HG03575 (cell line): ENCODE data around the gene PAWR.
"Not testable (repeated sequence)": the region's sequence is repeated elsewhere in the genome, so short reads cannot be mapped to it uniquely, and the experiment has no call there.

Experiments
- ATAC-seq: cut with Tn5 transposase; IDR thresholded peaks from one replicate; pipeline ENCODE4 v1.9.1; 2021; ENCODE audit not compliant: unreplicated experiment, insufficient number of reproducible peaks, low FRiP score; ENCODE audit errors: extremely low read depth

The PAWR gene

DNA sequence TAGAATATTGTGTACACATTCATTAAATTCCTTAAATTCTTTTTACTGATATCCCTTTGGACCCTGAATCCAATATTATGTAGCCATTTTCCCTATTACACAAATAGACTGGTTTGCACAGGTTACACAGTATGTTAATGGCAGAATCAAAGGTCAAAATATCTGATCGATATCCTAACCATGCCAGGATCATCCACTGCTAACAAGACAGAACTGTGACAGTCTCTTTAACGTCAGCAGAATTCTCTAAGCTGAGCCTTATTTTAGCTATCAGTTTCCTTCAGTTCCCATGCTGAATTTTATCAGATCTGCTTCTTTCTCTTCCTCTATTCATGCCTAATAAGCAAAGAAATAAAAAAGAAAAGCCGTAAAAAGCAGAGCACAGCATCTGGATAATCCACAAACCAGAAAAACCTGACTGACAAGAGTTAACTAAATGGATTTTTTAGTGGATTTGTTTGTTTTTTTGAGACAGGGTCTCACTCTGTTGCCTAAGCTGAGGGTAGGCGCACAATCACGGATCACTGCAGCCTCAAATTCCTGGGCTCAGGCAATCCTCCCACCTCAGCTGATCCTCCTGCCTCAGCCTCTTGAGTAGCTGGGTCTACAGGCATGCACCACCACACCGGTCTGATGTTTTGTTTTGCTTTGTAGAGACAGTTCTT is 130.4 kb downstream of the PAWR start:
- no peak for ATAC-seq

DNA sequence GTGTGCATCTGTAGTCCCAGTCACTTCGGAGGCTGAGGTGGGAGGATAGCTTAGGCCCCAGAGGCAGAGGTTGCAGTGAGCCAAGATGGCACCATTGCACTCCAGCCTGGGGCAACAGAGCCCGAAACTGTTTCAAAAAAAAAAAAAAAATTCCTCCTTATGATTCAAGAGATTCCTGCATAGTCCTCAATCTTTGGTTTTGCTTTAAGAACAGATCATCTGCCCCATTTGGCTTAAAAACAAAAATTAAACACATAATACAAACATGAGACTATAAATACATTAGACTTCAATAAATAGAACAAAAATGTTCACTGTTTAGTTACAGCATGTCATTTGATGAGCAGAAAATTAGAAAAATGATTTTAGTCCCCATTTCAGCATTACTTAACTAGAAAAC is 131.2 kb downstream of the PAWR start:
- ATAC-seq, result no peak

DNA sequence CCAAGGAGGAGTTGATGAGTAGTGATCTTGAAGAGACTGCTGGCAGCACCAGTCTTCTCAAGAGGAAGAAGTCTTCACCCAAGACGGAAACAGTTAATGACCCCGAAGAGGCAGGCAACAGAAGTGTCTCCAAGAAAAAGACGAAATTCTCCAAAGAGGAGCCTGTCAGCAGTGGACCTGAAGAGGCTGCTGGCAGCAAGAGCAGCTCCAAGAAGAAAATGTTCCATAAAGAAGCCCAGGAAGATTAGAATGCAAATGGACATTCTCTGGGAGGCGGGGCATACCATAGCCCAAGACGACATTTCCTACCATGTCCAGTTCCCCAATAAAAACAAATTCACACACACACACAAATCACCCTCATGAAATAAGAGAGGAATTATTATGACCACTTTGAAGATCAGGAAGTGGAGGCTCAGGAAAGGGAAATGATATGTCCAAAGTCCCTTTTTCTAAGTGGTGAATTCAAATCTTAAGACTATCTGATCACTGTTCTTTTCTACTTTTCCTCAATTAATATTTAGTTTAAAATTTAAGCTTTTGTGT is 131.8 kb downstream of the PAWR start:
- ATAC-seq, result no peak

DNA sequence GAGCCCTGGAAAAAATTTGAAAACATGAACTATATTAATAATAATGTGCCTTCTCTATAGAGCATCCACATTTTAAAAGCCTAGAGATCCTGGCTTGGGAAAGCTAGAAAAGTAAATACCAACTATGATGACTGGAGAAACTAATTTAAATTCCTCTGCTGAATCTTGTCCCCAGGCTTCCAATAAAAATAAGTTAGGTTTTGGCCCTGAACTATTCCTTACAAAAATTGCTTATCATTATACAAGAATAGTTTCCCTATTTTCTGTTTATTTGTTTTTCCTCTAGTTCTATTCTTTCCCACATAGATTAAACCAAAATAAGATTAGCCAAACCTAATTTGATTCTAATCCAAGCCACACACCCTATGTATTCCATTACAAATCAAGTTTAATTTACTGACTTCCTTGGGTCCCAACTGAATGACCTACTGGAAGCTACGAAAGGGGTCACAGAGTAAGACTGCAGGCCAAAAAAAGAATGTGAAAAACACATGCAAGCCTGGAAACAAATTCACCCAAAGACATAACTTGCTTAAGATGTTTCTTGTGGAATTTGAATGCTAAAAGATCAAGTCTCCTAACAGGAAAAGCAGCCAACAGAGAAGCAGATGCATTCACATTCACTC is 133.0 kb downstream of the PAWR start:
- ATAC-seq, result no peak

DNA sequence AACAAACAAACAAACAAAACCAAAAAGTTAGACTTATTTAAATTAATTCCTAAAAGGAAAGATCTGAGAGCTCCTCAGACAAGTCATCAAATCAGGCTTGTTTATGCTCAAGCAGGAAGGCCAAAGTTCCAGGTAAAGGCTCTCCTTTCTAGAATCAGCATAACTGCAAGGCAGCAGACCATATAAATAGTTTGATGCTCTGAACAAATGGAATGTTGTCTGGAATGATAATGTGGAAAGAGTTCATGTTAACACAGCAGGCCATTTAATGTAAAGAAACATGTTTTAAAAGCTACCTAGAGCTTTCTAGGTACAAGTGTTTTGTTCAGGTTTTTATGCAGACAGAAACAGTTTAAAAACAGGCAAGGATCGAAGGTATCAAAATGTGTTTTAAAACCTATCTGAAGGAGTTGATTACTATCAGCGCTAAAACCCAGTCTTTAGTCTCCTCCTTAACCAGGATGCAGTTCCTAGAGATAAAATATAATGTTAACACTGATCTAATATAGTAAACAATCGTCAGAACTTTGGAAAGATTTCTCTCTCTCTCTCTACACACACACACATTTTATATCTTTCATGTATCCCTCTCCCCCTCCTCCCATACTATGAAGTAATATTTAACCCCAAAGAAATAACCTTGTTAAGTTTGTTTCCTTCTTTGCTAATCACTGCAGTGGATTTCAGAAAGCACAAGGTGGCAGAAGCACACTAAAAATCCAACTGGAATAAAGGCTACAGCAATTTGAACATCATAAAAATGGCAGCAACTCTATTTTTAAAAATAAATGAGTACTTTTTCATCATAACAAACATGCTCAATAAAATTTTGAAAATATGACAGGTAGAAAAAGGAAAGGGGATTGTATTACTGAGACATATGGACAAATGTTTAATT is 135.5 kb downstream of the PAWR start:
- ATAC-seq, result no peak

DNA sequence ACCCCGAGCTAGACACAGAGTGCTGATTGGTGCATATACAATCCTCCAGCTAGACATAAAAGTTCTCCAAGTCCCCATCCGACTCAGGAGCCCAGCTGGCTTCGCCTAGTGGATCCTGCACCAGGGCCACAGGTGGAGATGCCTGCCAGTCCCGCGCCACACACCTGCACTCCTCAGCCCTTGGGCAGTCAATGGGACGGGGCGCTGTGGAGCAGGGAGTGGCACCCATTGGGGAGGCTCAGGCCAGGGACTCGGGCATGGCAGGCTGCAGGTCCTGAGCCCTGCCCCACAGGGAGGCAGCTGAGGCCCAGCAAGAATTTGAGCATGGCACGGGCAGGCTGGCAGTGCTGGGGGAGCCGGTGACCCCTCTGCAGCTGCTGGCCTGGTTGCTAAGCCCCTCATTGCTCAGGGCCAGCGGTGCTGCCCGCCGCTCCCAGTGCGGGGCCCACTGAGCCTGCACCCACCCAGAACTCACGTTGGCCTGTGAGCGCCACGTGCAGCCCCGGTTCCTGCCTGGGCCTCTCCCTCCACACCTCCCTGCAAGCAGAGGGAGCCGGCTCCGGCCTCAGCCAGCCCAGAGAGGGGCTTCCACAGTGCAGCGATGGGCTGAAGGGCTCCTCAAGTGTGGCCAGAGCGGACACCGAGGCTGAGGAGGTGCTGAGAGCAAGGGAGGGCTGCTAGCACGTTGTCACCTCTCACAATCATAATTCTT is 136.7 kb downstream of the PAWR start:
- ATAC-seq, result no peak

DNA sequence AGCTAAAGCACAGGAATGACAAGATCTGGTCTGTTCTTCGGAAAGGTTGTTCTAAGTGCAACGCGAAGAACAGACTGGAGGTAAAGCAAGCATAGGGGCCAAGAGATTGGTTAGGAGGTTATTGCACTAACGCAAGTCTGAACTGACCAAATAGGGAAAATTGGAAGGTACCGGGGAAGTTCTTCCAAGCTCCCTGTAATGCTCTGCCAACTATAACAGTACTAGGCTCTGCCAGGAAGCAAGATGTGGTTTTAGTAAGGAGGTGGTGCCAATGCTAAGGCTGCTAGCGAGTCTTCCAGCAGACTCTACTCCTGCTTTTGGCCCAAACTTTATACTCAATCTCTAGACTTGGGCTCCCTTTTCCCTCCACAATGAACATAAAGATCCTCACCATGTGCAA is 138.6 kb downstream of the PAWR start:
- ATAC-seq, result no peak

DNA sequence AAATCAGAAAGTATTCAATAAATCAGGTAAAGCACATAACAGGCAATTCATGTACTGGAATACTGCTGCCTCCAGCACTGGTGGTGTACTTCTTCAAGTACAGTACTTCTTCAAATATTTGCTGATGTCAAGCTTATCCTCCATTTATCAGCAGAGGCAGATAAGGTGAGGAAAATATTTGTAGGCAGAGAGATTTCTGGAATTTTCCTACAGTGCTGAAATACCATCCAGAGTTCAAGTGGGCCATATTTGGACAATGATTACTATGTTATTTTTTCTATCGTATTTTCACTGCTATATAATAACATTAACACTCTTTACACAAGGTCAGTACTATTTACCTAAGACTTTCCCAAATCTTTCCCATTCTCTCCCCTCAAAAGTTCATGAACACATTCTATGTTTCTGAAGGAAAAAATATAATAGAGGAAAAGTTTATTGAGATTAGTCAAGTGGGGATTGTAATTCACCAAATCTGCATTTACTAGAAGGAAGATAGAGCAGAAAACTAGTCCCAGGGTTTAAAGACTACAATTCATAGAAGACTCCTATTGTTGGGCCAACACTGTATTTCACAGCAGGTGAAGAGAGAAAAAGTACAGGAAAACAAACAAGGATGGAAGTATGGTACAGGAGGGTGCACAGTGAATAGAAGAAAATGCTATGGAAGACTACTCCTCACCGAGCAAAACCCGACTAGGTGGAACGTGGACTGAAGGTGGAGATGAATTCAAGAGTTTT is 141.1 kb downstream of the PAWR start:
- ATAC-seq, result no peak

DNA sequence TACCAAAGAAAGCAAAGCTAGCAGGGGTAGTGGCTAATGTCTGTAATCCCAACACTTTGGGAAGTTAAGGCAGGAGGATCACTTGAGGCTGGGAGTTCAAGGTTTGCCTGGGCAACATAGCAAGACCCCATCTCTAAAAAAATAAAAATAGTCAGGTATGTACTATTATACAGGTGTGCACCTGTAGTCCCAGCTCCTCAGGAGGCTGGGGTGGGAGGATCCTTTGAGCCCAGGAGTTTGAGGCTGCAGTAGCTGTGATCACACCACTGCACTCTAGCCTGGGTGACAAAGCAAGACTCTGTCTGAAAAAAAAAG is 142.2 kb downstream of the PAWR start:
- no peak for ATAC-seq

DNA sequence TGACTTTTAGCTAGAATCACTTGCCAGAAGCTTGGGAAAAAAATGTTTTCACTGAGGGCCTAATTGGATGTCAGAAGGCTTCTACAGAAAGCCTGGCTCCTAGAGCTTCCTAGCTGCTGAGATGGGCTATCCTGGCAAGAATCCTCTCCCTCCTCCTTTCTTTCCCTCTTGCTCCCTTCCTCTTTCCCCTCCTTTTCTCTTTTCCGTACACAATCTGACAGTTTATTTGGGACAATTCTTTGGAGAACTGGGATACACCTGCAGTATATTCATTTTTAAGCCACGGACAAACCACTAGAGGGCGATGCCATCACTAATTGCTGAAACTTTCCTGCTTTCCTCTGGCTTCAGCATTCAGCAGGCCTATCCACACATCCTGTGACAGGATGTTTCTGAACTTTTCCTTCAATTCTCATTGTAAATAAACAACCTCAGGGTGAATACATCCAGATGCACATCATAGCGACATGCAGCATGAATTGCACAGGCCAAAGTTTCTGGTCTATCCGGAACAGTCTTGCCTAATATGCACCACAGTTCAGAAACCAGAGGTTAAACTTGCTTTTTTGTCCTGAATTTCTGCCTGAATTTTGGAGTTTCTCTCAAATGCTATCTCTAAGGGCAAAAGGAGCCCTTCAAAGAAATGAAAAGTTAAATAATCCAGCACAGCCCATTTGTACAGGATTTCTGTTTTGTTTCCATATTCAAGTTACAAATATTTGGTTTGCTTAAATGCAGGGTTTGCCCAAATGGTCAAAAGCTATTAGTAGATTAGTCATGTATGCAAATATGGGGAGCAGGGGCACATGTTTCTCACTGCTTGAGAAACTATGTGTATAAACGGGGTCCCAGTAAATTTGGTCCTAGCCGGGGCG is 142.8 kb downstream of the PAWR start:
- ATAC-seq, result peak; percentile 75

DNA sequence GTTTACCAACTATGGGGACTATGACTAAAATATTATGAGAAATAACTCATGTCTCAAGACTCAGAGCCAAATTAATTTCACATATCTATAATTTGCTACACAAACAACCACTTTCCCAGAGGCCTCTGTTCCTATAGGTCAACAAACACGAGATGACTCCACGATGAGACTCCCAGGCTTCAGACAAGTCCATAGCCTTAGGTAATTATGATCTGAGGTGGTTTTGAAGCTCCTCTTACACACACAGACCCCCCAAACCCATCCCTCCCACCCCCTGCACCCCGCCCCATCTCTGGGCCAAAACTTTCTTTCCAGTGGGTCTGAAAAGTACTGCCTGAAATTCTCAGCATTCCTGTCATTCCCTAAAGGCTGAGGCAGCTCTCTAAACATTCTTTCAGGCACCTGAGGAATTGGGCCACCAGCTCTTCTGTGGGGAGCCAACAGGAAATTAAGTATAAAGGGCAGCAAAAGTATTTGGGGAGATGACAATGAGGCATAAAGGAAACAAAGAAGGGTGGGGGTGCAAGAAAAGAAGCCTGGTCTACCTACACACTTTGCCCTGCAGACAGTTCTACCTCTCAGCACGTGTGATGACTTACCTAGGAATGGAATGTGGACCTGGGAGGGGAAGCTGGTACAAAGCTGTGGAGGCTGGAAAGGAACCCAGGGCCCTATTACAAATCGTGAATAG is 143.6 kb downstream of the PAWR start:
- ATAC-seq, result no peak

DNA sequence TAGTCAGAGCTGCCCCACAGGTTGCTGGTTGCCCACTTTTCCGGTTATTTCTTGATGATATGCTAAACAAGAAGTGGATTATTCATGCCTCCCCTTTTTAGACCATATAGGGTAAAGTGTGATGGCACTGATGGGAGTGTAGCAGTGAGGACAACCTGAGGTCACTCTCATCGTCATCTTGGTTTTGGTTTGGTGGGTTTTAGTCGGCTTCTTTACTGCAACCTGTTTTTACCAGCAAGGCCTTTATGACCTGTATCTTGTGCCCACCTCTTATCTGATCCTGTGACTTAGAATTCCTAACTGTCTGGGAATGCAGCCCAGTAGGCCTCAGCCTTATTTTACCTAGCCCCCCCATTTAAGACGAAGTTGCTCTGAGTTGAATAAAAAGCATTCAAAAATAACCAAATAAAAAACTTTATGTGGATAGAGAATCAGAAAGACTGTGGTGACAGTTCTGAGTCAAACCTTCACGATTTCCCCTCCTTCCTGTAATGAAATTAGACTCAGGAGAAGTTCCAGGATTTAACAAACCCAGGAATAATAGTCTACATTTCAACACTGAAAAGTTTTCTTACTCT is 144.2 kb downstream of the PAWR start:
- no peak for ATAC-seq

DNA sequence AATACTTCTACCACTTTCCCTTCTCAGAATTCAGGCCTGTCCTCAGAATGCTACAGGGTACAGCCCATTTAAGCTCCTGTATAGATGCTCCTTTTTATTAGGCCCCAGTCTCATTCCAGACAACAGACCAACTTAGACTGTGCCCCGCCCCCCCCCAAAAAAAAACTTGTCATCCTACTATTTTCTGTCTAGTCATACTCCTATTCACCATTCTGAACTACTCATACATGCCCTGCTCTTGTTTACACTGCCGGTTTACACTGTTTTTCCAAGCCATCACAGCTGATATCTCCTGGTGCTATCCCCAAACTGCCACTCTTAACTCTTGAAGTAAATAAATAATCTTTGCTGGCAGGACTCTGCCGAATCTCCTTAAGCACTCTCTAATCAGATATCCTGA is 146.3 kb downstream of the PAWR start:
- ATAC-seq, result not testable (repeated sequence)

DNA sequence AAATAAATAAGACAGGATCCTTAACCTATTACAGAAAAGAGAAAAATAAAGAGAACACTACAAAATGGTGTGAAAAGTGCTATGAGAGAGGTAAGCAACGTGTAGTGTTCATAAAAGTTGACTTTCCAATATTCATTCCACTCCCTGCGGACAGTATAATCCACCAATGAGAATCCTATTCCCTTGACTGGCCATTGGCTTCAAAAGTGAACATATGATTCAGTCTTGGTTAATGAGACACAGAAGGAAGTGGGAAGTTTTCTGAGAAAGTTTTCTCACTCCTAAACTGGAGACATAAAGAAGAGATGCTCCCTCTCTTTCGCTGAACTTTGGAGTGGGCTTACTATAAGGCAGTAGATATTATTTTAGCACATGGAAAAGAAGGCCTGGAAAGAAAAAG is 153.1 kb downstream of the PAWR start:
- no peak for ATAC-seq

DNA sequence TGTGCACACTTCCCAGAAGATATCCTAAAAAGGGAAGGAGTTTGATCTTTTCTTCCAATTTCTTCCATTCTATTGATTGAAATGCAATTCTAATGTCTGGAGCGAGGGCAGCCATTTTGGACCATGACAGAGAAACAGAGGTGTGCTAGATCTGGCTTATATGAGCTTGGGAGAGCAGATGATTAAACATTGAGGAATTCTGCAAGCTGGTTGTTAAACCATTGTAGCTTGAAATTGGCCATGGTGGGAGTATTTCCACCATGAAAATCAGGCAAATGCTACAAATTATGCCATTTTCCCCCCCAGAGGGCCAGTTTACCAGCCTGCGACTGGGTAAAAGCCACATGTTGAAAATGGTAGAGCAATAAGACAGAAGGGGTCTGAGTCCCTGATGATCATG is 155.0 kb downstream of the PAWR start:
- ATAC-seq, result no peak
